NCI-H774 (cell line): Measurements from ENCODE around the gene GALP.
A peak's percentile ranks its signal among the peaks of the same experiment; 100 is the strongest.
"Not testable (repeated sequence)": the region's sequence is repeated elsewhere in the genome, so short reads cannot be mapped to it uniquely, and the experiment has no call there.

Source experiments
- DNase-seq: peaks from one replicate; lab custom pipeline; 2025; lab: John Stamatoyannopoulos, UW

The GALP gene

DNA sequence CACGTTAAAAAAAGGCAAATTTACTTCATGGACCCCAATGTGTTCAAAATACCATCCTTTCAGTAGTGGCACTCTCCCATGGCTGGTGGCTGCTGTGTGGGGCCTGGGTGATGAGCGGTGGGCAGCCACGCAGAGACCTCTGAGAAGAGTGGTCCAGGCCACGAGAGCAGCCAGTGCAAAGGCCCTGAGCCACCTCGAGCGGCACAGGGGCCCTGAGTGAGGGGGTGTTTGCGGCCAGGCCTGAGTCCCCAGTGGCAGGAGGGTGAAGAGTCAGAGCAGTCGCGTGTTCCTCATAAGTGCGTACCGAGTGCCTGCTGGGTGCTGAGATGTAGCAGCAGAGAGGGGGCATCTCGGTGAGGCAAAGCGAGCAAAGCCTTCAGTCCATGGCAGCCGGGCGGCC, 27.7 kb upstream of the GALP start:
- DNase-seq = no peak

DNA sequence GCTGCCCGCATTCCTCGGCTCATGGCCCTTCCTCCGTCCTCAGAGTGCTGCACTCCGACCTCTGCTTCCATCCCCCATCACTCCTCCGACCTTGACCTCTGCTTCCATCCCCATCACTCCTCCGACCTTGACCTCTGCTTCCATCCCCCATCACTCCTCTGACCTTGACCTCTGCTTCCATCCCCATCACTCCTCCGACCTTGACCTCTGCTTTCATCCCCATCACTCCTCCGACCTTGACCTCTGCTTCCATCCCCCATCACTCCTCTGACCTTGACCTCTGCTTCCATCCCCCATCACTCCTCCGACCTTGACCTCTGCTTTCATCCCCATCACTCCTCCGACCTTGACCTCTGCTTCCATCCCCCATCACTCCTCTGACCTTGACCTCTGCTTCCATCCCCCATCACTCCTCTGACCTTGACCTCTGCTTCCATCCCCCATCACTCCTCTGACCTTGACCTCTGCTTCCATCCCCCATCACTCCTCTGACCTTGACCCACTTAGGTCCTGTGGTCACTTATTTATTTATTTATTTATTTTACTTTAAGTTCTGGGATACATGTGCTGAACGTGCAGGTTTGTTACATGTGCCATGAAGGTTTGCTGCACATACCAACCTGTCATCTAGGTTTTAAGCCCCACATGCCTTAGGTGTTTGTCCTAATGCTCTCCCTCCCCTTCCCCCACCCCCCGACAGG, 26.7 kb upstream of the GALP start:
- not testable (repeated sequence) for DNase-seq

DNA sequence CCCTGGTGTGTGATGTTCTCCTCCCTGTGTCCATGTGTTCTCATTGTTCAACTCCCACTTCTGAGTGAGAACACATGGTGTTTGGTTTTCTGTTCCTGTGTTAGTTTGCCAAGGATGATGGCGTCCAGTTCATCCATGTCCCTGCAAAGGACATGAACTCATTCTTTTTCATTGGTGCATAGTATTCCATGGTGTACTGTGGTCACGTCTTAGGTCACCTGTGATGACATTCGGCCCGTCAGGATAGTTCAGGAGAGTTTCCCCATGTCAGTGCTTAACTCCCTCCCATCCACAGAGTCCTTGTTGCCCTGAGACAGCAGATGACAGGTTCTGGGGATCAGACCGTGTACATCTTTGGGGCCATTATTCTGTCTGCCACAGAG, 26.2 kb upstream of the GALP start:
- no peak for DNase-seq

DNA sequence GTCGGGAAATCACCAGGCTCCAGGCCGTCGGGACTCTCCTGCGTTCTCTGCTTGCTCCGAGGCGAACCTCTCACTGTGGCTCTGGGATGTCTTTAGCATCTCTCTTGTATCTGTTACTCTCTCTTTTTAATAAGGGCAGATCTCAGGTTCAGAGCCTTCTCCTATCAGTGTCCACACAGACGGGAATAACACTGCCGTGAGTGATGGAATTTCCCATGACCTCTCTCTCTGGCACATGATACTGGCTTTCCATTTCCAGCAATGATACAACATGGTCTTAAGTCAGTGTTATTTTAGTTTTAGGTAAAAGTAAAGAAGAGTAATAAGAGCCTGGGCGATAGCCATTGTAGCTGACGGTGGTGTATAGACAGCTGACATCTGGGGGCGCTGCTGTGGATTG, 25.4 kb upstream of the GALP start:
- DNase-seq = no peak

DNA sequence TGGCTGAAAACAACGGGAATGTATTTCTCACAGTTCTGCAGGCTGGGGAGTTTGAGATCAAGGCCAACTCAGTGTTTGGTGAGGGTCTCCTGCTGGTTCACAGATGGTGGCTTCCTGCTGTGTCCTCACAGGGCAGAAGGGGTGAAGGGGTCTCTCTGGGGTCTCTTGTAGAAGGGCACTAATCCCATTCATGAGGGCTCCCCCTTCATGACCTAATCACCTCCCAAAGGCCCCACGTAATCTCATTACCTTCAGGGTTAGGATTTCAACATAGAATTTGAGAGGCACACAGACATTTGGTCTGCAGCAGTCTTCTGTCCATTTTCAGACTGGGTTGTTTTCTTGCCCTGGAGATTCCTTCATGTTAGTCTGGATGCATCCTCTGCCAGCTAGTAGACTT, 23.2 kb upstream of the GALP start:
- DNase-seq = no peak

DNA sequence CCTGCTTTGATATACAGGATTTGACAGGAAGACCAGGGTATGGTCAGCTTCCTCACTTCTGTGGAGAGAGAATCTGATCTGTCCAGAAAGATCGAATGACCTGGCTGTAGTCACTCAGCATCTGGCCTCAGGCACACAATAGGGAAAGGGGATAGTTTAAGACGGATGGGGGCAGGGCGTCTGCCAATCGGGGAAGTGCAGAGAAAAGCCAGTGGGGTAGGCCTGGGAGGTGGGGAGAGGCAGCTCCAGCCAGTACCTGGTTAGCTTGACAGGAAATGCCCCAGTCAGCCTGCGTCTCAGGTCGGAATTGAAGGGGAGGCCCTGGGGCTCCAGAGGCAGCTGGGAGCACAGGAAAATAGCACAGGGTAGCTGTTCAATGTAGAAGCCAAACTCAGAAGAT, 22.3 kb upstream of the GALP start:
- no peak for DNase-seq

DNA sequence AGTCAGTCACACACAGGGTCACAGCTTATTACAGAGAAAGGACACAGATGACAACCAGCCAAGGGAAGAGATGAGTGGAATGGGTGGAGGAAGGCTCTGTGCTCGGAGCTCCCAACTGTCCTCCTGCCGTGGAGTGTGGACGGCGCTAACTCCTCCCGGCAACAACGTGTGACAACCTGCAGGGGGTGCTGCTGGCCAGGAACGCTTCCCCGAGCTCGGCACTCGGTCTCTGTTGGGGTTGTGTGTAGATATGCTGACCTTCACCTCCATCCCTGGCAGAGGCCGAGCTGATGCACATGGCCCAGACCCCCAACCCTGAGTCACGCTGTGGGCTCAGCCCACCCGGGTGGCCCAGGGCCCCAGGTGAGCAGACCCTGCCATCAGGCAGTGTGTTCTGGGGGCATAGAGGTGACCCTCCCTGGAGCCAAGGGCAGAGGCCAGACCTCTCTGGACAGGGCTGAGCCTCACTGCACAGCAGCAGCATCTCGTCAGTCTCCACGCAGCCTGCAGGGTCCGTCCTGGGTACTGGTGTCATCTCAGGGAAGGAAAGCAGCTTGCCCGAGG, 20.6 kb upstream of the GALP start:
- DNase-seq = no peak

DNA sequence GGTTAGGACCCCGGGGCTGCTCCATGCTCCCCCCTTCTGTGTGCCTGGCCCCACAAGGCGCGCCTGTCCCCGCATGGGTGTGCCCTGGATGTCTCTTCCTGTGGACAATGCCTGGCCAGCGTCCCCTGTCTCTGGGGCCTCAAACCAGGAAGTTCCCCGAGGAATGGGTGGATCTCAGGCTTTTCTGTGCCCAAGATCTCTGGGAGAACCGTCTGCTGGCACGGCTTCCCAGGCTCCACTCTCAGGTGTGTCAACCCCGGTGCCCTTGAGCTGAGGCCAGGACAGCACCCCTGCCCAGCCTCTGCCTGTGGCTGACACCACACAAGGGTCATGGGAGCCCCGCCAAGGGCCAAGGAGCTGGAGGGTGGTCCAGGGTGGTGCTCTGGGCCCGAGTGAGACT, 19.0 kb upstream of the GALP start:
- no peak for DNase-seq

DNA sequence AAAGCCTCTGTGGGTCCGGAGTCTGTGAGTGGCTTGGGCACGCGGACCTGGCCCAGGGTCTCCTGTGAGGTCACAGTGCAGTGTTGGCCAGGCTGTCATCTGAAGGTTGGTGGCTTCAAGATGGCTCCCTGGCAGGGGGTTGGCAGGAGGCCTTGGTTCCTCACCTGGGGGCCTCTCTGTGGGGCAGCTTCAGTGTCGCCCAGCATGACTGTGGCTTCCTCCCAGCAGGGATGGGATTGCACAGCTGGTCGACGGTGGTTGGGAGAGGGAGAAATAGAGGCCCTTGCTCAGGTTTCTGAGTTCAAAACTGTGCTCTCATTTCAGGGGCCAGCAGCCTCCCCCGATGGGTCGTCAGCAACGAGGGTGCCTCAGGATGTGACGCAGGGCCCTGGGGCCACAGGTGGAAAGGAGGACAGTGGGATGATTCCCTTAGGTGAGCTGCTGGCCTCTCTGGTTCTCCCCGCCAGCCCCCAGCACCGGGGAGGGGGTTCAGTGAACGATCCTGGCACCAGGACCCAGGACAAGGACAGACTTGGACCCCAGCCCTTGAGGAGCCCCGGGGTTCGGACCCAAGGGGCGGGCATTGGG, 17.5 kb upstream of the GALP start:
- DNase-seq = no peak

DNA sequence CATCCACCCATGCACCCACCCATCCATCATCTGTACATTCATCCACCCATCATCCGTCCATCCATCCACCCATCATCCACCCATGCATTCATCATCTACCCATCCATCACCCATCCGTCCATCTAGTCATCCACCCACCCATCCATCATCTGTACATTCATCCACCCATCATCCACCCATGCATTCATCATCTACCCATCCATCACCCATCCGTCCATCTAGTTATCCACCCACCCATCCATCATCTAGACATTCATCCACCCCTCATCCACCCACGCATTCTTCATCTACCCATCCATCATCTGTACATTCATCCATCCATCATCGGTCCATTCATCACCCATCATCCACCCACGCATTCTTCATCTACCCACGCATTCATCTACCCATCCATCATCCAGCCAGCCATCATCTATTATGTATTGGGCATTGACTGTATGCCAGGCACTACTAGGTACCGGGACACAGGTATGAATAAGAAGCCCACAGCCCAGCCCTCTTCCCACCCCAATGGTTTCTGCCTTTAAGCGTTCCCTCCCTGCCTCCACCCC, 16.7 kb upstream of the GALP start:
- DNase-seq = no peak

DNA sequence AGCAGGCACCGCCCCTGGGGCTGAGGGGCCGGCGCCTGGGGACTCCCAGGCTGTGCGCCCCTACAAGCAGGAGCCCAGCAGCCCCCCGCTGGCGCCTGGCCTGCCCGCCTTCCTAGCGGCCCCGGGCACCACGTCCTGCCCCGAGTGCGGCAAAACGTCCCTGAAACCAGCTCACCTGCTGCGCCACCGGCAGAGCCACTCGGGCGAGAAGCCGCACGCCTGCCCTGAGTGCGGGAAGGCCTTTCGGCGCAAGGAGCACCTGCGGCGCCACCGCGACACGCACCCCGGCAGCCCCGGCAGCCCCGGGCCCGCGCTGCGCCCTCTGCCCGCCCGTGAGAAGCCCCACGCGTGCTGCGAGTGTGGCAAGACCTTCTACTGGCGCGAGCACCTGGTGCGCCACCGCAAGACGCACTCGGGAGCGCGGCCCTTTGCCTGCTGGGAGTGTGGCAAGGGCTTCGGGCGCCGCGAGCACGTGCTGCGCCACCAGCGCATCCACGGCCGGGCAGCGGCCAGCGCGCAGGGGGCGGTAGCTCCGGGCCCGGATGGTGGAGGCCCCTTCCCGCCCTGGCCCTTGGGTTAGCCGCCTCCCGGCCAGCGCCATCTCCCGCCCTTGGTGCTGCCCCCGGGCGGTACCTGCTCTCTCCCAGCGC, 16.1 kb upstream of the GALP start:
- DNase-seq = no peak

DNA sequence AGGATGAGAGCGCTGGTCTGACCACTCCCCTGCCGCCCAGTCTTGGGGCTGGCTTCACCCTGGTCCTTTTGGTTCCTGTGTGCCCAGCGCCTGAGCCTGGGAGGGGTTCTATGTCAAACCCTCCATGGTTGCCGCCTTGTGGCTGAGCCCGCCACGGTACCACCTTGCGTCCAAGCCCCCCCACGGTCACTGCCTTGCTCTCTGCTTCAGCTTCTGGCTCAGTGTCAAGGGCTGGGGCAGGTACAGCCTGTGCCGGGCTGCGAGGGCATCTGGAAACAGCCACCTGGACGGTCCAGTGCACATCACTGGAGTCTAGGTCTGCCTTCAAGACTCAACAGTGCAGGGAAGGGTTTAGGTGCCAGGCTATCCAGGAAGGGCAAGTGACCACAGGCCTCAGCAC, 14.3 kb upstream of the GALP start:
- no peak for DNase-seq

DNA sequence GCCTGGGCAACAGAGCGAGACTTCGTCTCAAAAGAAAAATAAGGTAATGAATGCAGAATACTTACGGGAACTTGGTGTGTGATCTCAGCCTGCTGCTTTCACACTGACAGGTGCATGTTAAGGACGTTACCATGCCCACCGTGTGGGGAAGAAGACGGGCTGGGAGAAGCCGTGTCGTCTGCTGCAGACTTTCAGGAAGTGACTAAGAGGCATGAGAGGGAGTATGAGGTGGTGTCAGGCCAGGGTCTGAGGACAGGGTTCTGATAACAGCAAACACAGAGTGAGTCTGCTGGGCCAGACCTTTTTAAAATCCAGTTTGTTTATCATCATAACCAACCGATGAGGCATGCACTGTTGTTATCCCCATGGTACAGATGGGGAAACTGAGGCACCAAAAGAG, 13.6 kb upstream of the GALP start:
- DNase-seq = no peak

DNA sequence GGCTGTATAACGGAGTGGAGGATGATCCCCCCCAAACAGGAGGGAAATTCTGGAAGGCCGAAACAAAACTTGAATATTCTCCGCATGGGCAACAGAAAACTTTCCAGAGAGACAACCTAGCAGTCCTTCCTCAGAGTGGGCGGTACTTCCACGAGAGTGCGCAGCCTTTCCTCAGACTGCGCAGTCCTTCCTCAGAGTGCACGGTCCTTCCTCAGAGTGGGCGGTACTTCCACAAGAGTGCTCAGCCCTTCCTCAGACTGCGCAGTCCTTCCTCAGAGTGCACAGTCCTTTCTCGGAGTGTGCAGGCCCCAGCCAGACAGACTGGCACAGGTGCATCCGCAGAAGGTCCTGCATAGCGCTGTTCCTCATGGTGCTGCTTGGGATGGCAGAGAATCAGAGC, 12.7 kb upstream of the GALP start:
- no peak for DNase-seq

DNA sequence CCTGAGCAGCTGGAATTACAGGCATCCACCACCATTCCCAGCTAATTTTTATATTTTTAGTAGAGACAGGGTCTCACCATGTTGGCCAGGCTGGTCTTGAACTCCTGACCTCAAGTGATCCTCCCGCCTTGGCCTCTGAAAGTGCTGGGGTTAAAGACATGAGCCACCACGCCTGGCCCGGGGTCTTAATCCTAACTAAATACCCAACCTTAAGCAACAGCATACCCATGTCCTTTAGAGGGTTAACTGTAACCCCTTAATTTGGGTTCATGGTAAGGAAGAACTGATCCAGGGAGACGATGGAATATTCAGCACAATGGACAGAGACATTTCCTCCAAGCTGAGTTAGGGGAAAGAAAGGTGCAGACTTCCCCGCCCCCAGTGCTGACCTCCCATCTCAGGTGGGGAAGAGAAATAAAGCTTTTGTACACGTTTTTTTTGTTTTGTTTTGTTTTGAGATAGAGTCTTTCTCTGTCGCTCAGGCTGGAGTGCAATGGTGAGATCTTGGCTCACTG, 8.7 kb upstream of the GALP start:
- DNase-seq = no peak

DNA sequence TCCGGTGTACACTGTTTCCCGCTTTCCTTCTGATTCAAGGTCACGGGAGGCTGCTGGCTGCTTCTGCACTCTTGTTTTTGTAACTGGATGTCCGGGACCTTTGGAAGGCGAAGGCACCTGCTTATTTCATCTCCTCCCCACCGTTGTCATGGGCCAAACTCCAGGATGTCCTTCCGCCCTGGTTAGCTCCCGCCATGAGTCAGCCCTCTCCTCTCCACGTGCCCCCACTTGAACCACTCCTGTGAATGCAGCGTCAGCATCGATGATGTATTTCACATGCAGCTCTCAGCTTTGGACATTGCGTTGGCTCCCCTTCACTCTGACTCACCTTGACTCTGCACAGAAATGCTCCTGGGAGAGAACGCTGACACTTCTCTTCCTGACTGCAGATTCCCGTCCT, 5.5 kb upstream of the GALP start:
- DNase-seq = peak; percentile 16

DNA sequence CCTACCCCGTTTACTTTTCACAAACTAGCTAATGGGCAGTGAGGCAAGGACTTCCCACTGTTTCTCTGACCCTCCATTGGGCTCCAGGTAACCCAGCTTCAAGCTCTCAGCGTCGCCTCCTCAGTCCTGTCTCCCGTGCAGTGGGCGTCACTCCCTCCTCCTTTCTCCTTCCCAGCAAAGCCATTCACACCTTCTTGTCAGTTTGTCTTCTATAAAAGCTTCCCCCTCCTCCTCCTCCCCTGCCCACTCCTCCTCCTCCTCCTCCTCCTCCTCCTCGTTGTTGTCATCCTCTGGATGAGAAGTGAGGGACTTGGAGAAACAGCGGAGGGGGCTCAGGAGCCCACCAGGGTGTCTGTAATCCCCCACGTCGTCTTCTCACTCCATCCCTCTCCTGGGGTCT, 1.7 kb upstream of the GALP start:
- DNase-seq = no peak

DNA sequence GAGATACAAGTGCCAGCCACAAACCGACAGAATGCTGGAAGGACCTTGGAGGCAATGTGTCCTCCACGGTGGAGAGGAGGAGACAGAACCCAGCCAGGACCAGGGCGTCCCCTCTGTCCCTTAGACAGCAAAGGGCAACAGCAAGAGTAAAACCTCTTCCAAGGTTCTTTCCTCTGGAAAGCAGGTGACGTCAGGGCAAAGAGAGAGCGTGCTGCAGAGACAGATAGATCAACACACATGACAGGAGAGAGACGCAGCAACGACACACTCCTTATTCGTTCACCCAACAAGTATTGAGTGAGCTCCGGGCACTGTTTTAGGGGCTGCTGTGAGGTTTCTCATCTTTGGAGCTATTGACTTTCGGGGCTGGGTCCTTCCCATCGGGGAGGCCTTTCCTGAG, 1.3 kb upstream of the GALP start:
- DNase-seq = no peak

DNA sequence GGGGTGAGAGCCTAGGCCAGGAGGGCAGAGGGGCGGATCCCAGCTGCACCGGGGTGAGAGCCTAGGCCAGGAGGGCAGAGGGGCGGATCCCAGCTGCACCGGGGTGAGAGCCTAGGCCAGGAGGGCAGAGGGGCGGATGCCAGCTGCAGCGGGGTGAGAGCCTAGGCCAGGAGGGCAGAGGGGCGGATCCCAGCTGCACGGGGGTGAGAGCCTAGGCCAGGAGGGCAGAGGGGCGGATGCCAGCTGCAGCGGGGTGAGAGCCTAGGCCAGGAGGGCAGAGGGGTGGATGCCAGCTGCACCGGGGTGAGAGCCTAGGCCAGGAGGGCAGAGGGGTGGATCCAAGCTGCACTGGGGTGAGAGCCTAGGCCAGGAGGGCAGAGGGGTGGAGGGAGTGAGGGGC, 502 bp downstream of the GALP start:
- DNase-seq = not testable (repeated sequence)

DNA sequence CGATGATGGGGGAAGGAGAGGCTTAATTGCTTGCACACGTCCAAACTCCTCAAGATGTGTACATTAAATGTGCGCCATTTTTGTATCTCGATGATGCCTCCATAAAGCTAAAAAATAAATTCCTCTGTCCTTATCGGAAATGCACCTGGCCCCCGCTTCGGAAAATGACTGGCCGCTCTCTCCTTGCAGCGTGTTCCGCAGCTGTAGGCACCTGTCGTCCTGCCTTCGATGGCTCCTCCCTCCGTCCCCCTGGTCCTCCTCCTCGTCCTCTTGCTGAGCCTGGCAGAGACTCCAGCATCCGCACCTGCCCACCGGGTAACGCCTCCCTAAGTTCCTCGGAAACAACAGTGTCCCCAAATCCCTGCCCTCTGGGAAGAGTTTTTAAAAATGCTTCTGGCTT, 1.1 kb downstream of the GALP start:
- DNase-seq = no peak

DNA sequence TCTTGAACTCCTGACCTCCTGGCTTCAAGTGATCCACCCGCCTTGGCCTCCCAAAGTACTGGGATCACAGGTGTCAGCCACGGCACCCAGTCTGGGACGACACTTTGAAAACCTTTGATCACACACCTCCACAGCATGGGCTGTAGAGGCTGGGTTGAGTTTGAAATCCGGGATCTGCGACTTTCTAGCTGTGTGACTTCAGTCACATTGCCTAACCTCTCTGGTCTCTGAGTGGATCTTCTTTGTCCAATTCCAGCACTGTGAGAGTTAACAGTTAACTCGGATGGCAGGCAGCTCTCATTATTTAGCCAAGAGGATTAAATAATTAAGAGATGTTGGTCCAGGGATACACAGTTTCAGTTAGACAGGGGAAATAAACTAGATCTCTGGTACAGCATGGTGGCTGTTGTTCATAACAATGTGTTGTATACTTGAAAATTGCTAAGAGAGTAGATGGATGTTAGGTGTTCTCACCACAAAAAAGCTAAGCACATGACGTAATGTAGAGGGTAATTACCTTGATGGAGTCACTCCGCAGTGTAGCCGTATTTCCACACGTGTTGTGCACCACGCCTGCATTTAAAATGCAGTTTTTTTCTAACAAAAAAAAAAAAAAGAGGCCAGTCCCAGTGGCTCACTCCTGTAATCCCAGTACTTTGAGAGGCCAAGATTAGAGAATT, 1.9 kb downstream of the GALP start:
- DNase-seq = no peak

DNA sequence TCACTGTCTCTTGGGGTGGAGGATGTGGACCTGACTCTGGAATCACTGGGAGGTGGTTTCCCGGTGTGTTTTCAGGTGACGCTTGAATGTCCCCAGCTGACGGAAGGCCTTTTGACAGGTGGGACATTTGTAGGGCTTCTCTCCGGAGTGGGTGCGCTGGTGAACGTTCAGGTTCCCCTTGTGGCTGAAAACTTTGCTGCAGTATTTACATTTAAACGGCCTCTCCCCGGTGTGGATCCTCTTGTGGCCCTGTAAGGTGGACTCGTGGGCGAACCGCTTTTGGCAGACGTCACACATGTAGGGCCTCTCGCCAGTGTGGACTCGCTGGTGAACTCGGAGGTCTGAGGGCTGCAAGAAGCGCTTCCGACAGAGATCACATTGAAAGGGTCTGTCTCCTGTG, 14.0 kb downstream of the GALP start:
- DNase-seq = no peak
